Chondrocyte (in vitro differentiated cells): ENCODE data around the gene MEIOB. TPM values are rescaled to one million over a fixed set of nuclear protein-coding genes. Genes with fewer than 3 reads are reported as not detected.
"Not testable (repeated sequence)": the region's sequence is repeated elsewhere in the genome, so short reads cannot be mapped to it uniquely, and the experiment has no call there.

ENCODE experiments used
- DNase-seq: peaks from one replicate; pipeline ENCODE4 v3.0.0; 2021; ENCODE audit warnings: mixed read lengths, low spot score
- H3K27ac Mint-ChIP-seq: one replicate; pipeline ENCODE4 v1.8.0; 2021; ENCODE audit warnings: mild to moderate bottlenecking, moderate library complexity, mixed read lengths; ENCODE audit not compliant: unreplicated experiment
- H3K27me3 Mint-ChIP-seq: 2 replicates; pipeline ENCODE4 v1.8.0; 2021; ENCODE audit warnings: low read depth, mixed read lengths
- H3K36me3 Mint-ChIP-seq: 2 replicates; pipeline ENCODE4 v1.8.0; 2021; ENCODE audit warnings: low read depth, mixed read lengths
- H3K4me1 Mint-ChIP-seq: 2 replicates; pipeline ENCODE4 v1.8.0; 2021; ENCODE audit warnings: low read depth, mild to moderate bottlenecking, mixed read lengths
- H3K4me3 Mint-ChIP-seq: one replicate; pipeline ENCODE4 v1.8.0; 2021; ENCODE audit warnings: mild to moderate bottlenecking, moderate library complexity, mixed read lengths; ENCODE audit not compliant: unreplicated experiment
- H3K9me3 Mint-ChIP-seq: 2 replicates; pipeline ENCODE4 v1.8.0; 2021; ENCODE audit warnings: low read depth, mixed read lengths
- CTCF ChIP-seq: fragments of 200-600 bp; sonication (generic); IDR thresholded peaks from 2 replicates; pipeline ENCODE4 v1.5.0; 2021; ENCODE audit warnings: antibody characterized with exemption, mild to moderate bottlenecking, moderate library complexity
- long read RNA-seq: library from polyadenylated mRNA; stranded (forward); transcript quantifications from one replicate; pipeline ENCODE4 v2.0.0, GENCODE V29; 2021
- total RNA-seq: library from RNA; stranded (reverse); gene quantifications from 3 replicates; pipeline ENCODE4 v1.2.1, GENCODE V29; 2021

MEIOB gene
- total RNA-seq = 1.1 to 1.3 TPM (median 1.2 TPM) in 3 replicates
- long read RNA-seq, partial matches to known transcripts = 0 of 4 reads
- long read RNA-seq, other reads (novel, unspliced or antisense) = 4 of 4 reads

- no peak for DNase-seq
- Mint-ChIP-seq H3K4me1 (peaks cover 17% of the 10 kb centered on the region), H3K27ac (peak within 1 kb of the TSS; percentile 82), H3K4me3 (peak within 1 kb of the TSS; percentile 83), H3K9me3 (no peaks in the 10 kb centered on the region), H3K27me3 (peaks cover 2% of the 10 kb centered on the region), H3K36me3 (no peaks in the 10 kb centered on the region)
- no peak for TF ChIP-seq CTCF
Observed at GRCh38 chr16:1871974-1872635, at the start of gene MEIOB. Gene MEIOB (minus strand): TSS chr16:1872164. CDS start chr16:1868175, 3,989 bp downstream.

- peaks cover 1% of the 10 kb centered on the region for H3K36me3 Mint-ChIP-seq
- peaks cover 13% of the 10 kb centered on the region for H3K4me1 Mint-ChIP-seq
- H3K27ac Mint-ChIP-seq = no peak overlapping the region
- DNase-seq = no peak
- TF ChIP-seq CTCF = no peak
- peaks cover 44% of the 10 kb centered on the region for H3K27me3 Mint-ChIP-seq
- no peaks in the 10 kb centered on the region for H3K9me3 Mint-ChIP-seq
- H3K4me3 Mint-ChIP-seq = no peak overlapping the region
Observed at GRCh38 chr16:1920727-1921171, 48.8 kb upstream of the MEIOB start.

GRCh38 chr16:1920122-1920521 is 48.2 kb upstream of the MEIOB start:
- not testable (repeated sequence) for H3K9me3 Mint-ChIP-seq, DNase-seq, H3K4me3 Mint-ChIP-seq, H3K27ac Mint-ChIP-seq, H3K36me3 Mint-ChIP-seq
- peaks cover 13% of the 10 kb centered on the region for H3K4me1 Mint-ChIP-seq
- H3K27me3 Mint-ChIP-seq = peaks cover 45% of the 10 kb centered on the region

- H3K36me3 Mint-ChIP-seq = peaks cover 1% of the 10 kb centered on the region
- no peak overlapping the region for H3K27ac Mint-ChIP-seq
- no peak for TF ChIP-seq CTCF
- no peaks in the 10 kb centered on the region for H3K9me3 Mint-ChIP-seq
- DNase-seq = peak; percentile 84
- H3K4me3 Mint-ChIP-seq = no peak overlapping the region
- H3K27me3 Mint-ChIP-seq = peaks cover 49% of the 10 kb centered on the region
- H3K4me1 Mint-ChIP-seq = peaks cover 13% of the 10 kb centered on the region
Observed at GRCh38 chr16:1919327-1919998, 47.5 kb upstream of the MEIOB start.

GRCh38 chr16:1918351-1919326 is 46.7 kb upstream of the MEIOB start, which contains the start of gene HS3ST6:
Gene HS3ST6 (minus strand): TSS chr16:1918415. CDS start chr16:1918323, 92 bp downstream.
- Mint-ChIP-seq H3K27ac (no peak within 1 kb of the TSS), H3K36me3 (peaks cover 1% of the 10 kb centered on the region), H3K4me3 (no peak within 1 kb of the TSS), H3K4me1 (peaks cover 8% of the 10 kb centered on the region), H3K27me3 (peaks cover 49% of the 10 kb centered on the region), H3K9me3 (no peaks in the 10 kb centered on the region)
- no peak for DNase-seq
- no peak for TF ChIP-seq CTCF
